ENCODE measurements around the gene SELENOI.

SELENOI gene

GRCh38 chr2:26432859-26433258, 86.9 kb downstream of the SELENOI start:
- Histone ChIP-seq H3K9me3 (ENCODE audit: control insufficient read depth, insufficient read depth, low read length) (no peaks in the 10 kb centered on the region), H3K4me2 (ENCODE audit: low read length) (no peak overlapping the region), H3K4me3 (ENCODE audit: low read length) (no peak overlapping the region), H3K9me2 (replicated peaks; ENCODE audit: control insufficient read depth, low read length) (no peaks in the 10 kb centered on the region), H3F3A (ENCODE audit: control insufficient read depth, insufficient read depth) (no peaks in the 10 kb centered on the region), H3K36me3 (ENCODE audit: control insufficient read depth, low read length) (no peaks in the 10 kb centered on the region), H3K4me1 (ENCODE audit: control insufficient read depth, low read length) (no peaks in the 10 kb centered on the region), H4K20me1 (ENCODE audit: control insufficient read depth, insufficient read depth, low read depth, low read length) (no peaks in the 10 kb centered on the region), H3K79me2 (ENCODE audit: control insufficient read depth, low read length) (no peaks in the 10 kb centered on the region), H3K27me3 (ENCODE audit: control insufficient read depth, low read length) (peaks cover 11% of the 10 kb centered on the region), H3K27ac (ENCODE audit: low read depth, low read length) (no peak overlapping the region)
- no peak for TF ChIP-seq CTCF (IDR thresholded peaks at IDR 0.05; ENCODE audit: low read depth, low read length, poor library complexity, severe bottlenecking)
- no peak for TF ChIP-seq EZH2phosphoT487 (IDR thresholded peaks at IDR 0.05; ENCODE audit: borderline replicate concordance, low read length)

GRCh38 chr2:26435106-26435505, 89.2 kb downstream of the SELENOI start:
- H3K9me3 ChIP-seq (ENCODE audit: control insufficient read depth, insufficient read depth, low read length) = no peaks in the 10 kb centered on the region
- TF ChIP-seq EZH2phosphoT487 (IDR thresholded peaks at IDR 0.05; ENCODE audit: borderline replicate concordance, low read length) = no peak
- no peak for TF ChIP-seq CTCF (IDR thresholded peaks at IDR 0.05; ENCODE audit: low read depth, low read length, poor library complexity, severe bottlenecking)
- no peak overlapping the region for H3K27ac ChIP-seq (ENCODE audit: low read depth, low read length)
- no peaks in the 10 kb centered on the region for H3K9me2 ChIP-seq (replicated peaks; ENCODE audit: control insufficient read depth, low read length)
- peaks cover 13% of the 10 kb centered on the region for H3K27me3 ChIP-seq (ENCODE audit: control insufficient read depth, low read length)
- H3K79me2 ChIP-seq (ENCODE audit: control insufficient read depth, low read length) = no peaks in the 10 kb centered on the region
- H3K4me2 ChIP-seq (ENCODE audit: low read length) = no peak overlapping the region
- H3K4me1 ChIP-seq (ENCODE audit: control insufficient read depth, low read length) = no peaks in the 10 kb centered on the region
- no peaks in the 10 kb centered on the region for H3K36me3 ChIP-seq (ENCODE audit: control insufficient read depth, low read length)
- H4K20me1 ChIP-seq (ENCODE audit: control insufficient read depth, insufficient read depth, low read depth, low read length) = no peaks in the 10 kb centered on the region
- no peak overlapping the region for H3K4me3 ChIP-seq (ENCODE audit: low read length)
- no peaks in the 10 kb centered on the region for H3F3A ChIP-seq (ENCODE audit: control insufficient read depth, insufficient read depth)

- no peaks in the 10 kb centered on the region for H3K4me1 ChIP-seq (ENCODE audit: control insufficient read depth, low read length)
- no peaks in the 10 kb centered on the region for H3K79me2 ChIP-seq (ENCODE audit: control insufficient read depth, low read length)
- no peaks in the 10 kb centered on the region for H3K36me3 ChIP-seq (ENCODE audit: control insufficient read depth, low read length)
- H3K4me3 ChIP-seq (ENCODE audit: low read length) = no peak overlapping the region
- H3K4me2 ChIP-seq (ENCODE audit: low read length) = no peak overlapping the region
- H4K20me1 ChIP-seq (ENCODE audit: control insufficient read depth, insufficient read depth, low read depth, low read length) = no peaks in the 10 kb centered on the region
- H3F3A ChIP-seq (ENCODE audit: control insufficient read depth, insufficient read depth) = no peaks in the 10 kb centered on the region
- TF ChIP-seq CTCF (IDR thresholded peaks at IDR 0.05; ENCODE audit: low read depth, low read length, poor library complexity, severe bottlenecking) (no peak), EZH2phosphoT487 (IDR thresholded peaks at IDR 0.05; ENCODE audit: borderline replicate concordance, low read length) (no peak)
- H3K9me2 ChIP-seq (replicated peaks; ENCODE audit: control insufficient read depth, low read length) = no peaks in the 10 kb centered on the region
- H3K27ac ChIP-seq (ENCODE audit: low read depth, low read length) = no peak overlapping the region
- H3K9me3 ChIP-seq (ENCODE audit: control insufficient read depth, insufficient read depth, low read length) = no peaks in the 10 kb centered on the region
- H3K27me3 ChIP-seq (ENCODE audit: control insufficient read depth, low read length) = peaks cover 5% of the 10 kb centered on the region
Observed at GRCh38 chr2:26438526-26438925, 92.6 kb downstream of the SELENOI start.

- Histone ChIP-seq H4K20me1 (ENCODE audit: control insufficient read depth, insufficient read depth, low read depth, low read length) (no peaks in the 10 kb centered on the region), H3K27ac (ENCODE audit: low read depth, low read length) (no peak overlapping the region), H3K79me2 (ENCODE audit: control insufficient read depth, low read length) (no peaks in the 10 kb centered on the region), H3K4me2 (ENCODE audit: low read length) (no peak overlapping the region), H3K9me2 (replicated peaks; ENCODE audit: control insufficient read depth, low read length) (no peaks in the 10 kb centered on the region), H3K4me1 (ENCODE audit: control insufficient read depth, low read length) (no peaks in the 10 kb centered on the region), H3F3A (ENCODE audit: control insufficient read depth, insufficient read depth) (no peaks in the 10 kb centered on the region), H3K27me3 (ENCODE audit: control insufficient read depth, low read length) (peaks cover 5% of the 10 kb centered on the region), H3K36me3 (ENCODE audit: control insufficient read depth, low read length) (no peaks in the 10 kb centered on the region), H3K4me3 (ENCODE audit: low read length) (no peak overlapping the region), H3K9me3 (ENCODE audit: control insufficient read depth, insufficient read depth, low read length) (no peaks in the 10 kb centered on the region)
- TF ChIP-seq CTCF (IDR thresholded peaks at IDR 0.05; ENCODE audit: low read depth, low read length, poor library complexity, severe bottlenecking) (no peak), EZH2phosphoT487 (IDR thresholded peaks at IDR 0.05; ENCODE audit: borderline replicate concordance, low read length) (no peak)
Observed at GRCh38 chr2:26438926-26439325, 93.0 kb downstream of the SELENOI start.

Measured in DOHH2 (cell line).